Heart left ventricle (tissue), 16 donors: ENCODE results near the gene CELF4. TPM values are rescaled to one million over a fixed set of nuclear protein-coding genes. Genes with fewer than 3 reads are reported as not detected.

Experiments used
- ATAC-seq, 4 donors: fragments of 200-7000 bp; cut with Tn5 transposase; one replicate each; pipeline ENCODE4 v1.9.1; 2020 to 2022; ENCODE audit warnings: moderate library complexity in 4 of 4, mild to moderate bottlenecking in 3 of 4, moderate number of reproducible peaks in 1 of 4
- DNase-seq, 5 donors: peaks; one replicate each; pipeline ENCODE4 v3.0.0-alpha.2; 2020
- H3K27ac ChIP-seq, 12 donors: fragments of 200-600 bp; sonication (generic) in 4 of 12; one replicate each; pipeline versions ENCODE4 v1.5.0 to v1.8.0; 2016 to 2022; ENCODE audit warnings: mild to moderate bottlenecking in 2 of 12
- H3K27me3 ChIP-seq, 9 donors: fragments of 200-600 bp; sonication (generic) in 2 of 9; one replicate each; pipeline versions ENCODE4 v1.5.1 to v1.8.0; 2016 to 2022; ENCODE audit warnings: mild to moderate bottlenecking in 3 of 9
- H3K36me3 ChIP-seq, 9 donors: fragments of 200-600 bp; sonication (generic) in 2 of 9; one replicate each; pipeline versions ENCODE4 v1.5.0 to v1.8.0; 2018 to 2022; ENCODE audit warnings: mild to moderate bottlenecking in 2 of 9
- H3K4me1 ChIP-seq, 12 donors: fragments of 200-600 bp; sonication (generic) in 4 of 12; one replicate each; pipeline versions ENCODE4 v1.5.0 to v1.8.0; 2016 to 2022; ENCODE audit warnings: mild to moderate bottlenecking in 3 of 12
- H3K4me3 ChIP-seq, 12 donors: fragments of 200-600 bp; sonication (generic) in 4 of 12; one replicate each; pipeline versions ENCODE4 v1.5.0 to v1.8.0; 2017 to 2022; ENCODE audit warnings: mild to moderate bottlenecking in 9 of 12, moderate library complexity in 4 of 12
- H3K9me3 ChIP-seq, 12 donors: fragments of 200-600 bp; sonication (generic) in 4 of 12; one replicate each; pipeline versions ENCODE4 v1.5.0 to v1.8.0; 2016 to 2022; ENCODE audit warnings: mild to moderate bottlenecking in 1 of 12
- CTCF ChIP-seq, 12 donors: fragments of 200-600 bp; sonication (generic) in 4 of 12; IDR thresholded peaks; one replicate each; pipeline versions ENCODE4 v1.5.0 to v1.8.0; 2018 to 2022; ENCODE audit warnings: antibody characterized with exemption in 12 of 12, mild to moderate bottlenecking in 5 of 12
- POLR2A ChIP-seq, 2 donors: fragments of 450-650 bp; IDR thresholded peaks; one replicate each; pipeline ENCODE4 v1.6.1; 2017; ENCODE audit warnings: antibody characterized with exemption in 2 of 2, mild to moderate bottlenecking in 2 of 2, moderate library complexity in 2 of 2
- WGBS, 4 donors: extraction: QIAGEN DNeasy Blood & Tissue Kit in 2 of 4; methylation state at CpG; one replicate each; pipeline versions ENCODE4 v1.1.5 to v1.1.7; 2013 to 2018; 5-methylcytosine and 5-hydroxymethylcytosine counted together
- intact Hi-C, 10 donors: fragments of 100-400 bp; cut with DNase I; formaldehyde crosslinking; loops; one replicate each; pipeline versions ENCODE4 v1.11.1 to v1.14.2; 2022
- polyA plus RNA-seq, 2 donors: library from polyadenylated mRNA; stranded (reverse); fragments of 200-250 nt; gene quantifications; one replicate each; pipeline ENCODE4 v1.2.3, GENCODE V29; 2013
- total RNA-seq, 9 donors: library from RNA; depleted of rRNA in 2 of 9; stranded (reverse); fragments of >200 nt in 2 of 9; fragmentation: NEBNext Ultra II Directional in 3 of 9; extraction: Animal tissue kit (Norgen Biotek cat#: 25700) in 3 of 9; gene quantifications; one replicate each; pipeline versions ENCODE4 v1.1.0 to v1.2.4, GENCODE V29; 2016 to 2023
- donor health status: ischemic (EF 13 %, LVEDD 7.1; RV severe dilation, severe dysfunction).
- donor health status: healthy with polysubstance abuse.
- donor health status: DM: no; HTN: yes; CAD: no.
- donor health status: DM: no; HTN: no; CAD: no.
- donor health status: ischemic (EF 25% LVEDD 6.9; RV normal size, moderate dysfunction).
- donor health status: ischemic (EF 25% LVEDD 5.7; RV mildly dilated, moderate dysfunction).
- donor health status: healthy.
- donor health status: DM: yes; HTN: yes; CAD: no.
- donor health status: ischemic (EF 35%, LVEDD 5.7; RV mildly dilated, moderate dysfunction).
- donor health status: nonischemic (EF 11% LVEDD 7.7; RV severe dilation, severe dysfunction).
- donor health status: DM: yes; HTN: yes; CAD: no.
- donor health status: PGD.
- donor health status: ischemic (EF 29% LVEDD 5.4; RV normal size, mild dysfunction).
- donor health status: nonischemic (EF 23%, LVEDD 6.1; RV moderate dilation, normal function).

The CELF4 gene
- total and polyA plus RNA-seq, 11 donors: 0.11 to 0.67 (median 0.40) TPM; not detected in 3

- peaks cover 0 to 26% (median 0%) of the 10 kb centered on the region in 9 donors for H3K27me3 ChIP-seq
- no peaks in the 10 kb centered on the region for H3K9me3 ChIP-seq
- ATAC-seq (no peak), DNase-seq (no peak)
- no peaks in the 10 kb centered on the region for H3K4me1 ChIP-seq
- intact Hi-C loops: loop anchor here in 5 of 10 donors (5.0 to 10.0 kb wide), 3 partner anchors 134 to 196 kb away; no protein-coding TSS in a partner anchor
- H3K36me3 ChIP-seq: no peaks in the 10 kb centered on the region
- TF ChIP-seq CTCF (IDR thresholded peaks at IDR 0.05) (no peak), POLR2A (IDR thresholded peaks at IDR 0.05) (no peak)
- H3K4me3 ChIP-seq: no peak overlapping the region
- WGBS, 4 donors: 50 to 72% (median 52%) methylated on average over 2 of the region's 2 CpGs
- H3K27ac ChIP-seq: no peak overlapping the region
These were observed 224.6 kb downstream of the CELF4 start for GRCh38 chr18:37341016-37341415.

- H3K27ac ChIP-seq: no peak overlapping the region
- H3K27me3 ChIP-seq: peaks cover 0 to 19% (median 0%) of the 10 kb centered on the region in 9 donors
- H3K4me1 ChIP-seq: no peaks in the 10 kb centered on the region
- DNase-seq (no peak), ATAC-seq (no peak)
- TF ChIP-seq POLR2A (IDR thresholded peaks at IDR 0.05): no peak
- TF ChIP-seq CTCF (IDR thresholded peaks at IDR 0.05): no peak
- H3K4me3 ChIP-seq: no peak overlapping the region
- intact Hi-C loops: loop anchor here in 5 of 10 donors (5.0 to 10.0 kb wide), 3 partner anchors 135 to 198 kb away; no protein-coding TSS in a partner anchor
- no peaks in the 10 kb centered on the region for H3K9me3 ChIP-seq
- no peaks in the 10 kb centered on the region for H3K36me3 ChIP-seq
- 64 to 77% (median 69%) methylated on average over 11 of the region's 11 CpGs for WGBS, 4 donors
These were observed 225.8 kb downstream of the CELF4 start for GRCh38 chr18:37339701-37340215.

- Histone ChIP-seq H3K4me1 (no peaks in the 10 kb centered on the region), H3K27me3 (peaks cover 0 to 15% (median 0%) of the 10 kb centered on the region in 9 donors), H3K4me3 (no peak overlapping the region), H3K36me3 (no peaks in the 10 kb centered on the region), H3K27ac (no peak overlapping the region), H3K9me3 (no peaks in the 10 kb centered on the region)
- DNase-seq (no peak), ATAC-seq (no peak)
- TF ChIP-seq POLR2A (IDR thresholded peaks at IDR 0.05) (no peak), CTCF (IDR thresholded peaks at IDR 0.05) (no peak)
- WGBS, 4 donors: 83 to 91% (median 87%) methylated on average over 23 to 27 of the region's 27 CpGs
- intact Hi-C loops: no loop called here
These were observed 228.9 kb downstream of the CELF4 start for GRCh38 chr18:37336568-37337285.

GRCh38 chr18:37335409-37335736, 230.2 kb downstream of the CELF4 start:
- no peaks in the 10 kb centered on the region for H3K9me3 ChIP-seq
- H3K36me3 ChIP-seq: no peaks in the 10 kb centered on the region
- H3K4me3 ChIP-seq: no peak overlapping the region
- 48 to 86% (median 68%) methylated on average over 3 of the region's 3 CpGs for WGBS, 4 donors
- no peak for TF ChIP-seq POLR2A (IDR thresholded peaks at IDR 0.05)
- TF ChIP-seq CTCF (IDR thresholded peaks at IDR 0.05): peak in 1 of 12 donors; percentile 10
- peak in 1 of 4 donors; percentile 16 for ATAC-seq
- intact Hi-C loops: no loop called here
- H3K4me1 ChIP-seq: no peaks in the 10 kb centered on the region
- peaks cover 0 to 15% (median 0%) of the 10 kb centered on the region in 9 donors for H3K27me3 ChIP-seq
- H3K27ac ChIP-seq: no peak overlapping the region
- no peak for DNase-seq
